ENCODE data around the gene TEKTIP1. TPM values are rescaled to one million over a fixed set of nuclear protein-coding genes. Genes with fewer than 3 reads are reported as not detected.

TEKTIP1 gene
- total and polyA plus RNA-seq, 10 of the 15 experiments (the other 5 are each of a cell fraction or from before 2014, with no cell fraction given): 0.18 to 2.6 (median 0.60) TPM; not detected in 5

DNA sequence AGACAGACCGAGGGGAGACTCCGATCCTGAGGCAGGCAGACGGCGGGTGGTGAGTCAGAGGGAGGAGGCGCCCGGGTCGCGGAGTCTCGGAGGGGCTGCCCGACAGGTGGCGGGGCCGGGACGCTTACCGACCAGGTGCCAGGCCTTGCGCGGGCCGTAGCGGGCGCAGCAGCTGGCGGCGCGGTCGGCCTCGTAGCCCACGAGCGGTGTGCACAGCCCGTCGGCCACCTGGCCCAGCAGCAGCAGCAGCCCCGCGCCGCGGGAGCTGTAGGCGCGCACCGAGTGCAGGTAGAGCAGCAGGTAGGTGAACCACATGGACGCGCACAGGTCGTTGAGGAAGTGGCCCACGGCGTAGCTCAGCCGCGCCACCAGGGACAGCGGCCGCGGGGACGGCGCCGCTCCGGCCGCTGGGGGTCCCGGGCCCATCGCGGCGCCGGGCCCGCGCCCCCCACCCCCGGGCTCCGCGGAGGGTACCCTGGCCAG lies 18.0 kb downstream of the TEKTIP1 start (continued):
- TF ChIP-seq, protein P1, sequence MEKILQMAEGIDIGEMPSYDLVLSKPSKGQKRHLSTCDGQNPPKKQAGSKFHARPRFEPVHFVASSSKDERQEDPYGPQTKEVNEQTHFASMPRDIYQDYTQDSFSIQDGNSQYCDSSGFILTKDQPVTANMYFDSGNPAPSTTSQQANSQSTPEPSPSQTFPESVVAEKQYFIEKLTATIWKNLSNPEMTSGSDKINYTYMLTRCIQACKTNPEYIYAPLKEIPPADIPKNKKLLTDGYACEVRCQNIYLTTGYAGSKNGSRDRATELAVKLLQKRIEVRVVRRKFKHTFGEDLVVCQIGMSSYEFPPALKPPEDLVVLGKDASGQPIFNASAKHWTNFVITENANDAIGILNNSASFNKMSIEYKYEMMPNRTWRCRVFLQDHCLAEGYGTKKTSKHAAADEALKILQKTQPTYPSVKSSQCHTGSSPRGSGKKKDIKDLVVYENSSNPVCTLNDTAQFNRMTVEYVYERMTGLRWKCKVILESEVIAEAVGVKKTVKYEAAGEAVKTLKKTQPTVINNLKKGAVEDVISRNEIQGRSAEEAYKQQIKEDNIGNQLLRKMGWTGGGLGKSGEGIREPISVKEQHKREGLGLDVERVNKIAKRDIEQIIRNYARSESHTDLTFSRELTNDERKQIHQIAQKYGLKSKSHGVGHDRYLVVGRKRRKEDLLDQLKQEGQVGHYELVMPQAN (conservative IDR thresholded peaks at IDR 0.05): peak; percentile 82
- TF ChIP-seq IKZF1 (conservative IDR thresholded peaks at IDR 0.05): 0 out of 2 replicates have a peak, but pooled peaks have one; percentile 54
- TF ChIP-seq TCF12 (IDR thresholded peaks at IDR 0.05; ENCODE audit: low read depth, low read length): peak; percentile 84
- peak; percentile 52 for TF ChIP-seq MYC (IDR thresholded peaks at IDR 0.05; ENCODE audit: insufficient read depth, insufficient read length, insufficient replicate concordance, low read length, severe bottlenecking)

DNA sequence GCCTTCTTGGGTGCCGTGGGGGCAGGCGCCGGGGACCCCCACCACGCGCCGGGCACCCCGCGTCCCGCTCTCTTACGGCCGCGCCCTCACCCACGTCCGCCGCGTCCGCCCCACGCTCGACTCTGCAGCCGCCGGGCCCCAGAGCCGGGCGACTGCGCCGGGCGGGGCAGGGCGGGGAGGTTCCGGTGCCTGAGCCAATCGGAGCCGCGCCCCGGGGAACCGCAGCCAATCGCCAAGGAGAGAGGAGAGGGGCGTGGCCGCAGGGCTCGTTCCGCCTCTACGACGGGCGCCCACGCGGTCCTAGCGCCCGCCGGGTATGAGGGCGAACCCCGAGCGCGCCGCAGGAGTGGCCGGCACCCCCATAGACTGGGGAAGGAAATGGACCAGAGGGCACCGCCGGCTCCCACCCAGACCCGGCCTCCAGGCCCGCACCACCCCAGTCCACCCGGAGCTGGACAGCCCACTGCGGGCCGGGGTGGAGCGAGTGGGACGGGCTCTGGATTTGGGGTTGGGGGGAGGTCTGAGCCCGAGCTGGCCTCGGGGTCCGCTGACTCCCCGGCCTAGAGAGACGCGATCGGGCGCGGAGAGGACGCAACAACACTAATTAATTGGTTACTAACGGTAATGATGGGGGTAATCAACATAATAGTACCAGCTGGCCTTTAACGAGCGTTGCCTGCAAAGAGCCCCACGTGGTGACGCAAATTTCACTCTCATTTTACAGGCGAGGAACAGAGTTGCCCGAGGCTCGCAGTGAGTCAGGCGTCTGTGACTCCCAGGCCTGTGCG lies 18.7 kb downstream of the TEKTIP1 start, which contains the start of gene MFSD12:
Gene MFSD12, minus strand, starts transcription at position 126 of the 788 bp plus-strand sequence. CDS start 183 bp downstream, outside the sequence.
- SMC1A ChIA-PET (ENCODE audit: uncharacterized antibody, unreplicated experiment): no interaction called here
- Histone ChIP-seq H3K9ac (ENCODE audit: control insufficient read depth, insufficient read depth, low read length) (peak within 1 kb of the TSS; percentile 50), H2AFZ (ENCODE audit: control insufficient read depth, low read depth, low read length) (peak within 1 kb of the TSS; percentile 82), H4K20me1 (ENCODE audit: control insufficient read depth, insufficient read depth) (no peaks in the 10 kb centered on the region), H3K36me3 (ENCODE audit: control insufficient read depth in 2 of 2, insufficient read depth in 2 of 2, low read length in 1 of 2) (no peaks in the 10 kb centered on the region), H3K79me2 (ENCODE audit: control insufficient read depth, insufficient read depth, low read length) (peaks cover 34% of the 10 kb centered on the region), H3K4me2 (ENCODE audit: control insufficient read depth, insufficient read depth) (peak within 1 kb of the TSS; percentile 75), H3K27ac (ENCODE audit: control insufficient read depth, insufficient read depth) (peak within 1 kb of the TSS; percentile 57), H3K4me1 (ENCODE audit: control insufficient read depth, insufficient read depth, low read length) (peaks cover 25% of the 10 kb centered on the region), H3K9me3 (replicated peaks; ENCODE audit: control insufficient read depth, insufficient read depth, low read length) (no peaks in the 10 kb centered on the region), H3K4me3 (peak within 1 kb of the TSS; percentile 99), H3K27me3 (replicated peaks in 1 of 2; ENCODE audit: control insufficient read depth in 2 of 2, insufficient read depth in 2 of 2, low read length in 1 of 2) (no peaks in the 10 kb centered on the region)
- RAD21 ChIA-PET (ENCODE audit: unreplicated experiment): interaction anchor here (1.1 to 1.2 kb wide), 3 partner anchors 13 to 129 kb away, joined by 3 to 4 read pairs (median 4); partner anchors contain the start of gene CACTIN
- in situ Hi-C loops (cut with MboI) (no loop called here), intact Hi-C loops (cut with micrococcal nuclease; ENCODE audit: unreplicated experiment) (loop anchor here (5.0 kb wide), 1 partner anchor 70 kb away; the partner anchor contains the start of gene CACTIN)
- FAIRE-seq: peak; percentile 70
- POLR2A ChIA-PET: interaction anchor here (0.8 to 1.5 kb wide), 3 partner anchors 9 to 16 kb away, joined by 3 to 6 read pairs (median 4); partner anchors contain the start of gene HMG20B
- under 1% methylated on average over 37 of the region's 81 CpGs for WGBS (ENCODE audit: insufficient coverage, insufficient replicate concordance, low lambda C conversion rate, missing lambda C conversion rate)
- TSS peak; percentile 84 for BruUV-seq (replicated peaks)
- DNase-seq (ENCODE audit: low read depth, low spot score): peak; percentile 57
- peak; percentile 94 for ATAC-seq
- CTCF ChIA-PET: interaction anchor here (0.7 to 2.0 kb wide), 2 partner anchors 12 to 163 kb away, joined by 3 to 9 read pairs; no protein-coding TSS in a partner anchor
- TF ChIP-seq RAD51 (IDR thresholded peaks at IDR 0.05) (peak; percentile 61), ZNF207 (IDR thresholded peaks at IDR 0.05; ENCODE audit: borderline replicate concordance) (no peak), KLF5 (IDR thresholded peaks at IDR 0.05; ENCODE audit: partially characterized antibody) (no peak), POU2F2 (IDR thresholded peaks at IDR 0.05; ENCODE audit: borderline replicate concordance, low read depth, low read length) (0 out of 3 replicates have a peak, but pooled peaks have one; percentile 17), SMARCA5 (IDR thresholded peaks at IDR 0.05) (no peak), MYC (IDR thresholded peaks at IDR 0.05; ENCODE audit: insufficient read depth, insufficient read length, insufficient replicate concordance, low read length, severe bottlenecking) (no peak), CBX5 (IDR thresholded peaks at IDR 0.05; ENCODE audit: low read depth) (no peak), NR2C1 (IDR thresholded peaks at IDR 0.05) (peak; percentile 30; the same call in 1 of the 2 replicates), ZNF384 (IDR thresholded peaks at IDR 0.05; ENCODE audit: borderline replicate concordance, low read depth, low read length) (no peak), JUNB (IDR thresholded peaks at IDR 0.05) (no peak)
- TF ChIP-seq, protein P2, sequence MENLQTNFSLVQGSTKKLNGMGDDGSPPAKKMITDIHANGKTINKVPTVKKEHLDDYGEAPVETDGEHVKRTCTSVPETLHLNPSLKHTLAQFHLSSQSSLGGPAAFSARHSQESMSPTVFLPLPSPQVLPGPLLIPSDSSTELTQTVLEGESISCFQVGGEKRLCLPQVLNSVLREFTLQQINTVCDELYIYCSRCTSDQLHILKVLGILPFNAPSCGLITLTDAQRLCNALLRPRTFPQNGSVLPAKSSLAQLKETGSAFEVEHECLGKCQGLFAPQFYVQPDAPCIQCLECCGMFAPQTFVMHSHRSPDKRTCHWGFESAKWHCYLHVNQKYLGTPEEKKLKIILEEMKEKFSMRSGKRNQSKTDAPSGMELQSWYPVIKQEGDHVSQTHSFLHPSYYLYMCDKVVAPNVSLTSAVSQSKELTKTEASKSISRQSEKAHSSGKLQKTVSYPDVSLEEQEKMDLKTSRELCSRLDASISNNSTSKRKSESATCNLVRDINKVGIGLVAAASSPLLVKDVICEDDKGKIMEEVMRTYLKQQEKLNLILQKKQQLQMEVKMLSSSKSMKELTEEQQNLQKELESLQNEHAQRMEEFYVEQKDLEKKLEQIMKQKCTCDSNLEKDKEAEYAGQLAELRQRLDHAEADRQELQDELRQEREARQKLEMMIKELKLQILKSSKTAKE (IDR thresholded peaks at IDR 0.05; ENCODE audit: low read depth, poor library complexity, severe bottlenecking): no peak
- TF ChIP-seq, protein P3, sequence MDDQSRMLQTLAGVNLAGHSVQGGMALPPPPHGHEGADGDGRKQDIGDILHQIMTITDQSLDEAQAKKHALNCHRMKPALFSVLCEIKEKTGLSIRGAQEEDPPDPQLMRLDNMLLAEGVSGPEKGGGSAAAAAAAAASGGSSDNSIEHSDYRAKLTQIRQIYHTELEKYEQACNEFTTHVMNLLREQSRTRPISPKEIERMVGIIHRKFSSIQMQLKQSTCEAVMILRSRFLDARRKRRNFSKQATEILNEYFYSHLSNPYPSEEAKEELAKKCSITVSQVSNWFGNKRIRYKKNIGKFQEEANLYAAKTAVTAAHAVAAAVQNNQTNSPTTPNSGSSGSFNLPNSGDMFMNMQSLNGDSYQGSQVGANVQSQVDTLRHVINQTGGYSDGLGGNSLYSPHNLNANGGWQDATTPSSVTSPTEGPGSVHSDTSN (IDR thresholded peaks at IDR 0.05; ENCODE audit: insufficient replicate concordance, low read depth, low read length): no peak
